Activated CD4-positive, alpha-beta T cell treated with anti-CD3 and anti-CD28 coated beads for 24 hours (primary cell): ENCODE measurements around the gene FAM53B.

ENCODE experiments used
- DNase-seq, 2 donors: peaks; one replicate each; pipeline ENCODE4 v3.0.0-alpha.2; 2020; ENCODE audit warnings: low read depth in 2 of 2

Gene FAM53B

GRCh38 chr10:124697443-124697836 lies 46.7 kb downstream of the FAM53B start:
- no peak for DNase-seq

- no peak for DNase-seq
These were observed 47.5 kb downstream of the FAM53B start for GRCh38 chr10:124696446-124697392.

- no peak for DNase-seq
These were observed 48.9 kb downstream of the FAM53B start for GRCh38 chr10:124695259-124695658.

GRCh38 chr10:124694481-124695220 lies 49.5 kb downstream of the FAM53B start:
- DNase-seq: no peak

- DNase-seq: no peak
These were observed 50.3 kb downstream of the FAM53B start for GRCh38 chr10:124693801-124694416.

- no peak for DNase-seq
These were observed 50.8 kb downstream of the FAM53B start for GRCh38 chr10:124693396-124693795.

- DNase-seq: no peak
These were observed 52.1 kb downstream of the FAM53B start for GRCh38 chr10:124692100-124692446.

- no peak for DNase-seq
These were observed 52.6 kb downstream of the FAM53B start for GRCh38 chr10:124691421-124692099.

- no peak for DNase-seq
These were observed 53.2 kb downstream of the FAM53B start for GRCh38 chr10:124691002-124691401.

- DNase-seq: no peak
These were observed 54.2 kb downstream of the FAM53B start for GRCh38 chr10:124689911-124690498.

GRCh38 chr10:124688889-124689670 lies 55.1 kb downstream of the FAM53B start:
- peak; percentile 34 to 48 for DNase-seq

- DNase-seq: no peak
These were observed 55.8 kb downstream of the FAM53B start for GRCh38 chr10:124688386-124688785.

- DNase-seq: no peak
These were observed 57.3 kb downstream of the FAM53B start for GRCh38 chr10:124686707-124687376.

- DNase-seq: no peak
These were observed 58.9 kb downstream of the FAM53B start for GRCh38 chr10:124685261-124685660.

- DNase-seq: no peak
These were observed 60.4 kb downstream of the FAM53B start for GRCh38 chr10:124683814-124684213.

- DNase-seq: no peak
These were observed 62.3 kb downstream of the FAM53B start for GRCh38 chr10:124681626-124682552.

GRCh38 chr10:124681091-124681490 lies 63.1 kb downstream of the FAM53B start:
- no peak for DNase-seq

- no peak for DNase-seq
These were observed 63.5 kb downstream of the FAM53B start for GRCh38 chr10:124680675-124681074.

- no peak for DNase-seq
These were observed 64.8 kb downstream of the FAM53B start for GRCh38 chr10:124679401-124679800.
